Stimulated activated CD4-positive, alpha-beta T cell treated with anti-CD3 and anti-CD28 coated beads, Interleukin-2, amount 100 ng/mL, for 24 hours (primary cell): ENCODE results near the gene DPH3.
"Not testable (repeated sequence)": the region's sequence is repeated elsewhere in the genome, so short reads cannot be mapped to it uniquely, and the experiment has no call there.

Experiments
- DNase-seq, 2 donors: peaks; one replicate each; pipeline ENCODE4 v3.0.0-alpha.2; 2020

The DPH3 gene

GRCh38 chr3:16264708-16265454 lies at the start of gene DPH3, which contains the start of gene OXNAD1:
DPH3 (minus strand) TSS chr3:16264943; CDS start chr3:16264876, 67 bp downstream.
OXNAD1 (plus strand) TSS chr3:16265212; CDS start chr3:16270953, 5,741 bp downstream.
- DNase-seq = peak; percentile 99

- no peak for DNase-seq
These were observed 49.3 kb upstream of the DPH3 start for GRCh38 chr3:16313886-16314645.

- peak in 1 of 2 donors; percentile 38 for DNase-seq
These were observed 47.3 kb upstream of the DPH3 start for GRCh38 chr3:16311960-16312451.

- not testable (repeated sequence) for DNase-seq
These were observed 45.7 kb upstream of the DPH3 start for GRCh38 chr3:16310486-16310885.

DNA sequence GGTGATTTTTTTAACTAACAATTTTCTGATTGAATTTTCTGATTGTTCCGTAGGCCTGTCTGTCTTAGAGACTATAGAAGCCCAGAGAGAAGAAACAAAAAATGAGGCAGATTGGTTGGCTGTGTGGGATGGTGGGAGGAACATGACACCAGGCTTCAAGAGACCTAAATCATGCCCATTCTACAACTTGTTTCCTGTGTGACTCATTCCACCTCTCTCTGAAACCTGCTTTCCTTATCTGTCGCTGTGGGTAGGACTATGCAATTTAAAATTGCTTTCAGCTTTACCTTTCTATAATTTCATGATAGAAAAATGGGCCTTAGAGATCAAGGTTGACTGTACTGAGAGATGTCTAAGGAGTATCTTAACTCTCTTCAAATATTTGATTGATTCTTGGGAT lies 44.8 kb upstream of the DPH3 start:
- peak; percentile 37 to 66 for DNase-seq

- no peak for DNase-seq
These were observed 44.0 kb upstream of the DPH3 start for GRCh38 chr3:16308727-16309126.

DNA sequence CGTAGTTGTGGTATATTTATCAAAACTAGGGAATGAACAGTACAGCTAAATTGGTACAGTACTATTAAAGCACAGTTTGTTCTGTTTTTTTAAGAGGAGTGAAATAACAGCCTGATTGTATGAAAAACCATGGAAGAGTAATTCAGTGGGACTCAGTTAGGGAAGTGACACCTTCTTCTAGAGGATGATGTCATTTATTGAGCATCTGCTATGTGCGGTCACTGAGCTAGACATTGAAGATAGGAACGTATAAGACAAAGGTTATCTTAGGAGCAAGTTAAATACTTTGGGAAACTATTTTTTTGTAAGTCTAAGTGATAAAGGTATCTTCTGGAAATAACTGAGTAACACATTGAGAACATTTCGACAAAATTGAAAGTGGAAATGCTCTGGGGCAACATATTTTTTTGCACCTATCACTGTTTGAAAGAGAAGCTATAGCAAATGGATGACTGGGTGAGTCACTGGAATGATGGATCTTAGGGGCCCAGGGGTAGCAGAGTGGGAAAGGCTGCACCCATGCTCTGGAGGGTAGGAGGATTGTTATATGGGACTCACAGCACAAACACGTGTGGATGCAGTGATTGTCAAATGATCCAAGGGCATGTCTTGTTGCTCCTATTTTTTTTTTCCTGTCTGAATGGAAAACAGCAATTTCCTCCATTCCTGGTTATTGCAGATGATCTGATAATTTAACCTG lies 43.2 kb upstream of the DPH3 start:
- no peak for DNase-seq

DNA sequence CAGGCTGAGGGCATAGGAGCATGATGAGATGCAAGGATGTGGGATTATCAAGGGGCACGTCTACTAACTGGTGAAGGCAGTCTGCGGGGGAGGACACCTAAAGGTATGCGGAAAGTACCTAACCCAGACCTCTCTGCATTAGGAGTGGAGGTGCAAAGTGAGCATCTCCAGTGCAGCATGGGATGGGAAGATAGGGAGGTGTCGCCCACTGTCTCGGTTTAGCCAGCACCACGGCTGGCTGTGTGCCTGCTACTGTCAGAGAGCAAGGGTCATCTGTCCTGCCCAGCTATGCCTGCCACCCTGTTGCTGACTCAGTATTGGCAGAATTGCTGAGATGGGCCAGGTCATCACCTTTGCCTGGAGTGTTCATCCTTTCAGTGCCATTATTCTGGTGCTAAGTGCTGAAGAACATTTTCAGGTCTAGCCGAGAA lies 40.4 kb upstream of the DPH3 start:
- peak in 1 of 2 donors; percentile 46 for DNase-seq

DNA sequence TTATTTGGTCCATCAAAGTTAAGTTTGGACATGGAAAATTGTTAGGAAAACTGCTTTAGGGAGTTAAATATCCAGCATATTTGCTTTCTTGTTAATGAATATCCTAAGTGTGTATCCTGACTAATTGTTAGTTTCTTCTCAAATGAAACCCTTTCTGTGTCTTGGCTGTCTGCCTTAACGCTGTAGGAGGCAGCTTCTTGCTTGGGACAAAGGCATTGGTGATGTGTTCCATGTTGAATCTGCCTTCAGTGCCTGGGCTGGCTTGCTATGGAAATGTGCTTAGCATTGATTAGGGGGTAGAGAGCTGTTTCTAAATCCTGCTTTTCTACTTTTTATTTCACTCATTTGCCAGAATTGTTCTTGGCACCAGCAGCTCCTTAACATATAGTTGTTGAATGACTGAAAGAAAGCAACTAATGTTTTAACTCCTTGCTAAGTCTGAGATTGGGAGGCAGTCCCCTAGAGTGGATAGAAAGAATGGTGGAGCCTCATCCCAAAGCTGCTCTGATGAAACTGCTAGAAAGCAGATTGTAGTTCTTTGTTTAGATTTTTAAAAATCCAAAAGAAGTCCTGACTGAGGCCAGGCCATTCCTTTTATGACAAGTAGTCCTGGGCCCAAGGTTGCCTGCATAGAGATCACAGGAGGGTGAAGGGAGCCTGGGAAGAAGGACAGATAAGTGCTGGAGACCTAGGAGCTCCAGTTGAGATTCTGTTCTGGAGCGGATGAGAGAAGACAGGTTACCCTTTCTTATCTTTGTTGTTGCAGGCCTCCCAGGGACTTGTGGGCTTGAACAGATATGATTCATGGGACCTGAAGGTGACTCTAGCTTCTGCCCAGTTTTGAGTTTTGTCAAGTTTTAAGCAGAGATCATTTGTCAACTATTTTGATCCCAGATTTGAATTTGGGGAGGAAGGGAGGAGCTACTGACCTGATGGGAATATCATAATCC lies 39.6 kb upstream of the DPH3 start:
- DNase-seq = no peak

- DNase-seq = no peak
These were observed 38.4 kb upstream of the DPH3 start for GRCh38 chr3:16303037-16303575.

DNA sequence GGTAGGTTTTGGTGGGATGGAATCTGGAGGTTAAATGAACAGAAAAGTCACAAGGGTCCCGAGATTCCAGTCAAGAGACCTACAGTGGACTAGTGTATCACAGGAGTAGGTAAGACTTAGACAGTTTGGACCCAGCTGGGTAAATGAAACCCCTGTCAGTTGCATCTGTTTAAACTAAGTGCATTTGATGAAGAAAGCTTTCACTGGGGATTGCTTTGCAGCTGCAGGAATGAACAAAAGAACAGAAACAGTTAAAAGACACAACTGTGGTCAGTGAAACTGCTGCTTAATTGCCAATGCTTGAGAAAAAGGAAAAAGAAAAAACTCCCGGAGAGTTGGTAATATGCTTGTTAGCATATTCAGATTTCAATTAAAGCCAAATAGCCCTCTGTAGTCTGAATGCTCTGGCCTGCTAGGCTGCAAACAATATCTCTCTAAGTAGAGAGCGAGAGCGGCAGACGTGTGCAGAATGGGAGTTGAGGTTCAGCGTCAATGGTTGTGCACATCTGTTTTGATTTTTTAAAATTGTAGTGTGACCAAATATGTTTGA lies 37.4 kb upstream of the DPH3 start:
- no peak for DNase-seq

- DNase-seq = no peak
These were observed 36.8 kb upstream of the DPH3 start for GRCh38 chr3:16301507-16301906.

GRCh38 chr3:16300881-16301359 lies 36.2 kb upstream of the DPH3 start:
- no peak for DNase-seq

GRCh38 chr3:16300307-16300706 lies 35.6 kb upstream of the DPH3 start:
- no peak for DNase-seq

DNA sequence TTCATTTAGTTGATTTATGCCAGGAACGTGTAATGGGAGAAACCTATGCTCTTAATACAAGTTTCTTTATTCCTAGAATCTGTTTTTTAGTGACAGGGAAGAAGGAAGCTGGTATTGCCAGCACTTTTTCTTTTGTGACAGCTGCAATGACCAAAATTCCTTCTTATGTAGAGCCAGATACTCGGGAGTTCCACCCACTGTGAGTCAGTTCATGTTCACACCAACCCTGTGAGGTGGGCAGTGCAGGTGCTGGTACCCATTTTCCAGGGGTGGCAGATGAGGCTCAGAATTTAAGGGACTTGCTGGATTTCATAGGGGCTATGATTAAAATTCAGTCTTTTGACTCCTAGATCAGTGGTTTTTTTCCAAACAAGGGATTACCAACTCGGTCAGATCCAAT lies 35.0 kb upstream of the DPH3 start:
- DNase-seq = no peak

DNA sequence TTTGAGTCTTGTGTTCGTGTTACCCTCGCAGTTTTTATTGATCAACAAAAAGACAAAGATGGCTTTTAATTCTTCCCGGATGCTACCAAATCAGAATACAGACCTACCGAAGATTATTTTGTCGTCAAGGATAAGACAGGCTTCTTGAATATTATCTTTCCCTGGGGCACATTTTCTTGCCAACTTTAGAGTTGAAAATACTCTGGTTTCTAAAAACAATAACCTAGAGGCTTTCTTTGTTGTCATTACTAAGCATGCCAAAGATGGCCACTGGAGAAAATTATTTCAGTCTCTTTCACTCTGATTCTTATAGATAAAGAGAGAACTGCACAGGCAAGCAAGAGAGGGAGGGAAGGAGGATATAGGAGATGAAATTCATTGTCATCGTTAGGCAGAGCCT lies 34.1 kb upstream of the DPH3 start:
- no peak for DNase-seq

DNA sequence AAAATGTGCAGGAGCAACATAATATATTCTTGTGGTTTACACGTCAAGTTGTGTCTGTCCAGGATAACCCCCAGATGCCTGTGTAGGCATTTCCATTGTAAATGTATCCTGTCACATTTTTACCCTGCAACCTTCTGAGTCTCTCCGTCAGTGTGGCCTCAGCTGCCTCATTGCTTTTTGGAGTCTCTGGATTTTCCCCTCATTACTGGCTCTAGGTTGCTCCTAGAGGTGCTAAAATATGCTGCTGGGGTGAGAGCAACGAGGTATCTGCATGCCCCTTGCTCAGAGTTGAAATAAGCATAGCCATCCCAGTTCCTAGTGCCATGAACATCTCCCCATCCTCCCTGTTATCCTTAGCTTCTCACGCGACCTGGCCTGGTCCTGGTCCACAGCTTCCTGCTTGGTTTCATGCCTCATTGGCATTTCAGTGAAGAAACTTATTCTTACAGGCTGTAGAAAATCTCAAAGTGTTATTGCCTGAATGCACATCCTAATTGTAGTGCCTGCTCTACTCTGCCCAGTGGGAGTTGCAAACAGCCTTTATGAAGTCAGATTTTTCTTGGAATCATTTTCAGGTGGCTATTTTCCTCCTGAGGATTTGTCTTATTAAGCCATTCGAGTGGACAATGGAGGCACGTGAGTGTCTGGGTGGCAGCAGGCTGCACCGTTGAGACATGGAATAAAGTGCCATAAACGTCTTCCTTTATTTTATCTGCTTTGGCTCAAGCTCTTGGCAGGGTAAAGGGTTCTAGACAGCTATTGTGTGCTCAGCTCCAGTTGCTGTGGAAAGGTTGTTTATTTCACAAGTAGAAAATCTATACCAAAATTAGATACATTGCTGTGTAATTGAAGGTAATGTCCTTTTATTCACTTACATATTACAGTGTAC lies 33.5 kb upstream of the DPH3 start:
- DNase-seq = no peak

DNA sequence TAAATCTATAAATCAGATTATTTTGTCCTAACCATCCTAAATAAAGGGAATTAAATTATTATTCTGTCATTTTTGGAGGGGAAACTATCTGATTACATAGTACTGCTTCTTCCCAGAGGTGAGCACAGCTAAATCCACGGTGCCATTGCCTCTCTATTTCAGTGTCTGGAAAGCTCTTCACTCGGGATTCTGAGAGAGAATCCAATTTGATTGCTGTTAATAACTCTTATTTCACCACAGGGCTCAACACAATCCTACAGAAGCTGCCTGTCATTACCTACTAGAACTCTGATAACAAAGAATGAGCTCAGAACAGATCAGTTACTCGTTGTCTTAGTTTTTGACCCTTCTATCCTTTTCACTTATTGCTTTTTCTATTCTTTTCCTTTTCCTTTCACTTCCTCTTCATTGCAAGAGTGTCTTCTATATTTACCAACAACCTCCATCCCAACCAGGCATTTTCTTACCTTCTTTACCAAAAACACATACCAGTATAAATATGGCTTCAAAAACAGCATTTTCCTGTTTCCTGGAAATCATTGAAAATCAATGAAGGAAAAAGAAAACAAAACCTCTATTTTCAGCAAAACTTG lies 30.7 kb upstream of the DPH3 start:
- no peak for DNase-seq

DNA sequence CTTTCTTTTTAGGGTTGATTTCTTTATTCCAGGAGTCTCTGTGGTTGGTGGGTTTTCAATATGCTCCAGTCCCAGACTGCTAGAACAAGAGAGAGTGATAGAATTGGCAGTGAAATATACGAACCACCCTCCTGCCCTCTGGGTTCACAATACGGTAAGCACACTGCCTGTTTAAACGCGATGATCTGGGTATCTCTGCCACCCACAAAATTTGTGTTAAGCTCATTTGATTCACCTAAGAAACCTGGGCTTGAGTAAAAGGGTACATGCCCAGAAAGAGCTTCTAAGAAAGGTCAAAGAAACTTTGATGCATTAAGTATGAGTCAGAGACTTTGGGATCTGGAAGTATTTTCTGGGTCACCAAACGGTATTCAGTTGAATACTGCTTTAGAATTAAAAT lies 30.1 kb upstream of the DPH3 start:
- no peak for DNase-seq

GRCh38 chr3:16290827-16291196 lies 26.1 kb upstream of the DPH3 start:
- DNase-seq = no peak
